HEK293 (cell line): ENCODE measurements around the gene KCNK18.

ENCODE experiments used
- CTCF ChIA-PET: fragments of 350-600 bp; formaldehyde crosslinking; extraction: SDS; loops from one replicate; lab custom pipeline; 2021; ENCODE audit warnings: antibody characterized with exemption; lab: Yijun Ruan, JAX
- POLR2A ChIA-PET: fragments of 300-600 bp; formaldehyde crosslinking; extraction: SDS; loops from one replicate; lab custom pipeline; 2020; ENCODE audit warnings: antibody characterized with exemption, inconsistent platforms; lab: Yijun Ruan, JAX
- H3K27ac ChIP-seq: fragments of 200-500 bp; sonication (Bioruptor generic); 2 replicates; pipeline ENCODE4 v1.5.1; 2014; ENCODE audit warnings: low read depth, low read length, control low read depth, inconsistent platforms; ENCODE audit errors: extremely low read depth
- H3K36me3 ChIP-seq, 2 experiments: fragments of 200-500 bp in 1 of 2; sonication (Bioruptor generic) in 1 of 2; 1 replicate in 1 of 2; 2 replicates in 1 of 2; pipeline ENCODE4 v1.5.1; 2014 to 2017; ENCODE audit warnings: inconsistent platforms in 2 of 2, low read length in 2 of 2; ENCODE audit not compliant: control insufficient read depth in 2 of 2, insufficient read depth in 1 of 2
- H3K4me1 ChIP-seq: fragments of 200-500 bp; sonication (Bioruptor generic); 2 replicates; pipeline ENCODE4 v1.5.1; 2014; ENCODE audit warnings: mild to moderate bottlenecking, low read length, inconsistent platforms; ENCODE audit not compliant: control insufficient read depth, insufficient read depth
- H3K4me3 ChIP-seq: 2 replicates; pipeline ENCODE4 v1.5.1; 2011; ENCODE audit warnings: low read depth, mild to moderate bottlenecking, control low read depth, low read length, moderate library complexity
- H3K9me3 ChIP-seq: fragments of 200-500 bp; sonication (Bioruptor generic); 2 replicates; pipeline ENCODE4 v1.5.1; 2014; ENCODE audit warnings: low read depth, low read length, inconsistent platforms; ENCODE audit not compliant: control insufficient read depth, insufficient read depth
- ZFP41 ChIP-seq: fragments of 450-650 bp; formaldehyde crosslinking; IDR thresholded peaks from 2 replicates; pipeline ENCODE4 v1.5.1; 2016; ENCODE audit warnings: missing biosample characterization, missing genetic modification characterization, borderline replicate concordance
- ZNF140 ChIP-seq: fragments of 450-650 bp; formaldehyde crosslinking; IDR thresholded peaks from 2 replicates; pipeline ENCODE4 v1.5.1; 2016; ENCODE audit warnings: missing biosample characterization, missing genetic modification characterization
- ZNF19 ChIP-seq: fragments of 450-650 bp; formaldehyde crosslinking; IDR thresholded peaks from 2 replicates; pipeline ENCODE4; 2016; ENCODE audit warnings: missing biosample characterization, missing genetic modification characterization, low read depth
- ZNF2 ChIP-seq: fragments of 450-650 bp; formaldehyde crosslinking; IDR thresholded peaks from 2 replicates; pipeline ENCODE4 v1.5.1; 2016; ENCODE audit warnings: missing biosample characterization, missing genetic modification characterization
- ZNF24 ChIP-seq: fragments of 450-650 bp; formaldehyde crosslinking; IDR thresholded peaks from 2 replicates; pipeline ENCODE4 v1.5.1; 2016; ENCODE audit warnings: missing biosample characterization, missing genetic modification characterization
- ZNF292 ChIP-seq: fragments of 450-650 bp; formaldehyde crosslinking; IDR thresholded peaks from 2 replicates; pipeline ENCODE4 v1.5.1; 2016; ENCODE audit warnings: low read depth, missing biosample characterization, missing genetic modification characterization, borderline replicate concordance
- ZNF37A ChIP-seq: fragments of 450-650 bp; IDR thresholded peaks from 2 replicates; pipeline ENCODE4 v1.5.1; 2018; ENCODE audit warnings: missing biosample characterization, missing genetic modification characterization
- ZNF416 ChIP-seq: fragments of 450-650 bp; formaldehyde crosslinking; IDR thresholded peaks from 2 replicates; pipeline ENCODE4 v1.5.1; 2016; ENCODE audit warnings: missing biosample characterization, missing genetic modification characterization
- ZNF433 ChIP-seq: fragments of 450-650 bp; formaldehyde crosslinking; IDR thresholded peaks from 2 replicates; pipeline ENCODE4 v1.5.1; 2016; ENCODE audit warnings: missing biosample characterization, missing genetic modification characterization, low read depth
- ZNF521 ChIP-seq: fragments of 450-650 bp; formaldehyde crosslinking; IDR thresholded peaks from 2 replicates; pipeline ENCODE4 v1.5.1; 2017; ENCODE audit warnings: missing biosample characterization, mild to moderate bottlenecking, missing genetic modification characterization
- ZNF530 ChIP-seq: fragments of 450-650 bp; formaldehyde crosslinking; IDR thresholded peaks from 2 replicates; pipeline ENCODE4 v1.5.1; 2016; ENCODE audit warnings: low read depth, missing biosample characterization, missing genetic modification characterization
- ZNF585B ChIP-seq: fragments of 450-650 bp; formaldehyde crosslinking; IDR thresholded peaks from 2 replicates; pipeline ENCODE4 v1.5.1; 2016; ENCODE audit warnings: missing biosample characterization, missing genetic modification characterization
- ZNF626 ChIP-seq: fragments of 450-650 bp; sonication (Bioruptor Pico); formaldehyde crosslinking; IDR thresholded peaks from 2 replicates; pipeline ENCODE4 v1.5.1; 2018; ENCODE audit warnings: missing biosample characterization, missing genetic modification characterization, inconsistent platforms
- ZNF660 ChIP-seq: fragments of 450-650 bp; IDR thresholded peaks from 2 replicates; pipeline ENCODE4 v1.5.1; 2018; ENCODE audit warnings: missing biosample characterization, mild to moderate bottlenecking, missing genetic modification characterization
- ZNF664 ChIP-seq: fragments of 450-650 bp; formaldehyde crosslinking; IDR thresholded peaks from 2 replicates; pipeline ENCODE4 v1.5.1; 2016; ENCODE audit warnings: missing biosample characterization, missing genetic modification characterization
- ZNF670 ChIP-seq: fragments of 450-650 bp; formaldehyde crosslinking; IDR thresholded peaks from 2 replicates; pipeline ENCODE4 v1.5.1; 2016; ENCODE audit warnings: missing biosample characterization, missing genetic modification characterization, low read depth
- ZNF791 ChIP-seq: fragments of 450-650 bp; formaldehyde crosslinking; IDR thresholded peaks from 2 replicates; pipeline ENCODE4 v1.5.1; 2016; ENCODE audit warnings: missing biosample characterization, missing genetic modification characterization
- ZNF792 ChIP-seq: fragments of 450-650 bp; formaldehyde crosslinking; IDR thresholded peaks from 2 replicates; pipeline ENCODE4 v1.5.1; 2016; ENCODE audit warnings: missing biosample characterization, missing genetic modification characterization
- TF ChIP-seq, protein P1 (sequence below): fragments of 450-650 bp; formaldehyde crosslinking; IDR thresholded peaks from 2 replicates; pipeline ENCODE4 v1.5.1; 2016; ENCODE audit warnings: missing biosample characterization, missing genetic modification characterization, low read depth
- TF ChIP-seq, protein P2 (sequence below): fragments of 450-650 bp; formaldehyde crosslinking; IDR thresholded peaks from 2 replicates; pipeline ENCODE4 v1.5.1; 2016; ENCODE audit warnings: missing biosample characterization, missing genetic modification characterization
- TF ChIP-seq, protein P3 (sequence below): fragments of 450-650 bp; formaldehyde crosslinking; IDR thresholded peaks from 2 replicates; pipeline ENCODE4 v1.5.1; 2016; ENCODE audit warnings: missing biosample characterization, missing genetic modification characterization

The KCNK18 gene

DNA sequence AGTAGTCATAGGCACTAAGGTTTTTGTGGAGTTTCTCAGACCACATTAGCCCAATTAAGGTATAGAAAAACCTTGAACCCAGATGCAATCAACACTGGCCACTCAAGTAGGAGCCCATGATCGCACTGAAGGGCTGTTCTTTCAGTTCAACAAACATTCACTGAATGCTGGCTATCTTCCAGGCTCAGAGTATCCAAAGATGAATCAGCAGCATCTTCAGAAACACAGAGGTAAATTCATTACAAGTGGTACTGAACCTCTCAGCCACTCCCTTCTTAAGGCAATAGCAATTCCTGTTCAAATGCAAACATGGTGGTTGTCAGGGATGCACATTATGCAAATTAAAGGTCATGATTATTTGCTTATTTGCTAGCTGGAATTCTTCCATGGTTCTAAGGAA is 17.1 kb downstream of the KCNK18 start:
- Histone ChIP-seq H3K4me3 (no peak overlapping the region), H3K4me1 (no peaks in the 10 kb centered on the region), H3K27ac (no peak overlapping the region)
- TF ChIP-seq ZNF585B (tag by site-specific recombination) = no peak
- no peak for TF ChIP-seq ZNF2 (tag by site-specific recombination)
- TF ChIP-seq ZNF664 (tag by site-specific recombination) = no peak
- TF ChIP-seq ZNF433 = no peak
- TF ChIP-seq ZNF37A (tag by site-specific recombination) = no peak
- no peak for TF ChIP-seq ZFP41 (tag by site-specific recombination)
- TF ChIP-seq ZNF140 = no peak
- TF ChIP-seq, all 188 proteins: peak for 0
- CTCF ChIA-PET = interaction anchor here (0.7 to 4.9 kb wide), 2 partner anchors 9 to 104 kb away, joined by 3 to 142 read pairs; no protein-coding TSS in a partner anchor
- Histone ChIP-seq H3K36me3 (no peaks in the 10 kb centered on the region), H3K9me3 (no peaks in the 10 kb centered on the region)
- POLR2A ChIA-PET = no interaction called here

DNA sequence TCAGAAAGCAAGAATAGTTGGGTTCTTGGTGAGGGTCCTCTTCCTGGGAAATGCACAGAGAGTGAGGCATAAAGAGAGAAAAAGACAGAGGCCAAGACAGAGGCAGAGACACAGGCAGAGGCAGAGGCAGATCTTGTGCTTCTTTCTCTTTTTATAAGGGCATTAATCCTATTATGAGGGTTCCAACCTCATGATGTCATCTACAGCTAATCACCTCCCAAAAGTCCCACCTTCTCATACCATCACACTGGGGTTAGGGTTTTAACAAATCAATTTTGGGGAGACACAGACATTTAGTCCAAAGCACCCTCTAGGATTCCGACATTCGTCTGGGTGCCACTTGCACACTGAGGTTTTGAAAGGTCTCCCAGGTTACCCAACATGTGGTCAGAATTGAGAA is 17.8 kb downstream of the KCNK18 start:
- Histone ChIP-seq H3K4me3 (no peak overlapping the region), H3K36me3 (no peaks in the 10 kb centered on the region), H3K4me1 (no peaks in the 10 kb centered on the region), H3K9me3 (no peaks in the 10 kb centered on the region), H3K27ac (no peak overlapping the region)
- CTCF ChIA-PET = interaction anchor here (1.2 to 4.9 kb wide), 5 partner anchors 8 to 103 kb away, joined by 4 to 142 read pairs (median 18); no protein-coding TSS in a partner anchor
- POLR2A ChIA-PET = no interaction called here
- TF ChIP-seq ZNF791 (tag by site-specific recombination) = no peak
- TF ChIP-seq, protein P1, sequence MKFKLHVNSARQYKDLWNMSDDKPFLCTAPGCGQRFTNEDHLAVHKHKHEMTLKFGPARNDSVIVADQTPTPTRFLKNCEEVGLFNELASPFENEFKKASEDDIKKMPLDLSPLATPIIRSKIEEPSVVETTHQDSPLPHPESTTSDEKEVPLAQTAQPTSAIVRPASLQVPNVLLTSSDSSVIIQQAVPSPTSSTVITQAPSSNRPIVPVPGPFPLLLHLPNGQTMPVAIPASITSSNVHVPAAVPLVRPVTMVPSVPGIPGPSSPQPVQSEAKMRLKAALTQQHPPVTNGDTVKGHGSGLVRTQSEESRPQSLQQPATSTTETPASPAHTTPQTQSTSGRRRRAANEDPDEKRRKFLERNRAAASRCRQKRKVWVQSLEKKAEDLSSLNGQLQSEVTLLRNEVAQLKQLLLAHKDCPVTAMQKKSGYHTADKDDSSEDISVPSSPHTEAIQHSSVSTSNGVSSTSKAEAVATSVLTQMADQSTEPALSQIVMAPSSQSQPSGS (tag by site-specific recombination) = peak; percentile 77

DNA sequence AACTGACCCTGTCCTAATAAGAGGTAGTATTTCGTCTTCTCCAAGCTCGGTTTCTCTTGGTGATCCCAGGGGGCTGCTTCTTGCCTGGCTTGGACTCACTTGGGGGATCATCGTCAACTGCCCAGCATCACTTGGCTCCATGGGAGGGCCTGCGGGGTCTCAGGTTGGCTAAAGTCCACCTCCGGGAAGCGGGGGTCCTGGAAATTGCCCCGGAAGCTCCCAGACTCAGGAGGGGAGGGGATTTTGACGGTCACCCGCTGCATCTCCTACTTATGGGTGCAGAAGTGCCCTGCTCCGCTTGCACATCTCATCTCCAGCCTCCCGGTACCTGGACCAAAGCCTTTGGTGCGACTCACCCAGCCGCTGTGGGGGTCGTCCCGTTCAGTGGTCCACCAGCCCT is 18.7 kb downstream of the KCNK18 start:
- POLR2A ChIA-PET = interaction anchor here (1.4 kb wide), 1 partner anchor 104 kb away, joined by 5 read pairs; no protein-coding TSS in a partner anchor
- no peaks in the 10 kb centered on the region; the same call in 1 of the 2 replicates for H3K4me1 ChIP-seq
- no peak for TF ChIP-seq ZNF792 (tag by site-specific recombination)
- TF ChIP-seq ZNF660 (tag by site-specific recombination) = no peak
- TF ChIP-seq ZNF24 = no peak
- TF ChIP-seq ZNF292 (tag by site-specific recombination) = no peak
- no peak for TF ChIP-seq ZNF670
- TF ChIP-seq ZNF19 (tag by site-specific recombination) = no peak
- TF ChIP-seq ZNF585B (tag by site-specific recombination) = no peak
- no peak for TF ChIP-seq ZNF521 (tag by site-specific recombination)
- no peak for TF ChIP-seq ZNF626 (tag by site-specific recombination)
- TF ChIP-seq, protein P2, sequence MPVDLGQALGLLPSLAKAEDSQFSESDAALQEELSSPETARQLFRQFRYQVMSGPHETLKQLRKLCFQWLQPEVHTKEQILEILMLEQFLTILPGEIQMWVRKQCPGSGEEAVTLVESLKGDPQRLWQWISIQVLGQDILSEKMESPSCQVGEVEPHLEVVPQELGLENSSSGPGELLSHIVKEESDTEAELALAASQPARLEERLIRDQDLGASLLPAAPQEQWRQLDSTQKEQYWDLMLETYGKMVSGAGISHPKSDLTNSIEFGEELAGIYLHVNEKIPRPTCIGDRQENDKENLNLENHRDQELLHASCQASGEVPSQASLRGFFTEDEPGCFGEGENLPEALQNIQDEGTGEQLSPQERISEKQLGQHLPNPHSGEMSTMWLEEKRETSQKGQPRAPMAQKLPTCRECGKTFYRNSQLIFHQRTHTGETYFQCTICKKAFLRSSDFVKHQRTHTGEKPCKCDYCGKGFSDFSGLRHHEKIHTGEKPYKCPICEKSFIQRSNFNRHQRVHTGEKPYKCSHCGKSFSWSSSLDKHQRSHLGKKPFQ = no peak
- TF ChIP-seq, protein P3, sequence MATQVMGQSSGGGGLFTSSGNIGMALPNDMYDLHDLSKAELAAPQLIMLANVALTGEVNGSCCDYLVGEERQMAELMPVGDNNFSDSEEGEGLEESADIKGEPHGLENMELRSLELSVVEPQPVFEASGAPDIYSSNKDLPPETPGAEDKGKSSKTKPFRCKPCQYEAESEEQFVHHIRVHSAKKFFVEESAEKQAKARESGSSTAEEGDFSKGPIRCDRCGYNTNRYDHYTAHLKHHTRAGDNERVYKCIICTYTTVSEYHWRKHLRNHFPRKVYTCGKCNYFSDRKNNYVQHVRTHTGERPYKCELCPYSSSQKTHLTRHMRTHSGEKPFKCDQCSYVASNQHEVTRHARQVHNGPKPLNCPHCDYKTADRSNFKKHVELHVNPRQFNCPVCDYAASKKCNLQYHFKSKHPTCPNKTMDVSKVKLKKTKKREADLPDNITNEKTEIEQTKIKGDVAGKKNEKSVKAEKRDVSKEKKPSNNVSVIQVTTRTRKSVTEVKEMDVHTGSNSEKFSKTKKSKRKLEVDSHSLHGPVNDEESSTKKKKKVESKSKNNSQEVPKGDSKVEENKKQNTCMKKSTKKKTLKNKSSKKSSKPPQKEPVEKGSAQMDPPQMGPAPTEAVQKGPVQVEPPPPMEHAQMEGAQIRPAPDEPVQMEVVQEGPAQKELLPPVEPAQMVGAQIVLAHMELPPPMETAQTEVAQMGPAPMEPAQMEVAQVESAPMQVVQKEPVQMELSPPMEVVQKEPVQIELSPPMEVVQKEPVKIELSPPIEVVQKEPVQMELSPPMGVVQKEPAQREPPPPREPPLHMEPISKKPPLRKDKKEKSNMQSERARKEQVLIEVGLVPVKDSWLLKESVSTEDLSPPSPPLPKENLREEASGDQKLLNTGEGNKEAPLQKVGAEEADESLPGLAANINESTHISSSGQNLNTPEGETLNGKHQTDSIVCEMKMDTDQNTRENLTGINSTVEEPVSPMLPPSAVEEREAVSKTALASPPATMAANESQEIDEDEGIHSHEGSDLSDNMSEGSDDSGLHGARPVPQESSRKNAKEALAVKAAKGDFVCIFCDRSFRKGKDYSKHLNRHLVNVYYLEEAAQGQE (tag by site-specific recombination) = no peak
- no peak for TF ChIP-seq ZNF530 (tag by site-specific recombination)
- TF ChIP-seq ZNF416 = no peak
- TF ChIP-seq, all 188 proteins: peak for 0
- Histone ChIP-seq H3K36me3 (no peaks in the 10 kb centered on the region), H3K4me3 (no peak overlapping the region), H3K27ac (no peak overlapping the region), H3K9me3 (no peaks in the 10 kb centered on the region)
- CTCF ChIA-PET = interaction anchor here (0.6 to 4.9 kb wide), 63 partner anchors 9 to 1330 kb away, joined by 3 to 142 read pairs (median 5); no protein-coding TSS in a partner anchor
